PC-3 (cell line): ENCODE measurements around the gene NOL4. TPM values are rescaled to one million over a fixed set of nuclear protein-coding genes. Genes with fewer than 3 reads are reported as not detected.

Experiments
- ATAC-seq: fragments of 200-7000 bp; cut with Tn5 transposase; 2 replicates; pipeline ENCODE4 v1.9.1; 2020; ENCODE audit warnings: mild to moderate bottlenecking, moderate library complexity
- BruUV-seq: library from RNA; stranded (reverse); fragments of 400-500 nt; replicated peaks from 2 replicates; lab custom pipeline; 2021; lab: Mats Ljungman, UMichigan
- CTCF ChIA-PET: fragments of 300-600 bp; sonication (Branson Sonifier 250); formaldehyde crosslinking; loops from one replicate; lab custom pipeline; 2022; ENCODE audit warnings: antibody characterized with exemption; lab: Charles Lee
- POLR2A ChIA-PET: fragments of 300-600 bp; sonication (Branson Sonifier 250); formaldehyde crosslinking; loops from one replicate; lab custom pipeline; 2022; ENCODE audit warnings: antibody characterized with exemption; ENCODE audit not compliant: unreplicated experiment; lab: Charles Lee
- DNase-seq: peaks from one replicate; pipeline ENCODE4 v3.0.0-alpha.2; 2015
- H2AFZ ChIP-seq: fragments of 300-600 bp; sonication (generic); 2 replicates; pipeline ENCODE4 v1.6.0; 2016; ENCODE audit warnings: antibody characterized with exemption, low read length
- H3F3A ChIP-seq: fragments of 300-600 bp; sonication (generic); one replicate; pipeline ENCODE4 v1.6.0; 2017; ENCODE audit warnings: antibody characterized with exemption, low read length, control low read depth, mild to moderate bottlenecking; ENCODE audit not compliant: unreplicated experiment
- H3K27ac ChIP-seq: fragments of 300-600 bp; sonication (generic); 2 replicates; pipeline ENCODE4 v1.5.1; 2016; ENCODE audit warnings: mild to moderate bottlenecking, low read length
- H3K27me3 ChIP-seq: fragments of 300-600 bp; sonication (generic); 2 replicates; pipeline ENCODE4 v1.6.1; 2016; ENCODE audit warnings: low read length, mixed read lengths
- H3K36me3 ChIP-seq: fragments of 300-600 bp; sonication (generic); 2 replicates; pipeline ENCODE4 v1.6.1; 2016; ENCODE audit warnings: low read depth, mixed run types, low read length, mixed read lengths
- H3K4me1 ChIP-seq: fragments of 300-600 bp; sonication (generic); 2 replicates; pipeline ENCODE4 v1.5.1; 2016; ENCODE audit warnings: low read length; ENCODE audit not compliant: insufficient read depth
- H3K4me2 ChIP-seq: fragments of 300-600 bp; sonication (generic); 2 replicates; pipeline ENCODE4 v1.6.0; 2016; ENCODE audit warnings: low read length
- H3K4me3 ChIP-seq: fragments of 300-600 bp; sonication (generic); 2 replicates; pipeline ENCODE4 v1.5.1; 2016; ENCODE audit warnings: mild to moderate bottlenecking, low read length, mixed read lengths
- H3K79me2 ChIP-seq: fragments of 300-600 bp; sonication (generic); 2 replicates; pipeline ENCODE4 v1.6.1; 2017; ENCODE audit warnings: low read length, mixed read lengths
- H3K9ac ChIP-seq: fragments of 300-600 bp; sonication (generic); 2 replicates; pipeline ENCODE4 v1.6.0; 2016; ENCODE audit warnings: mild to moderate bottlenecking, low read length
- H3K9me2 ChIP-seq: fragments of 300-600 bp; sonication (generic); replicated peaks from 2 replicates; pipeline ENCODE4 v1.6.1; 2016; ENCODE audit warnings: mixed run types, low read length, mixed read lengths
- H3K9me3 ChIP-seq: fragments of 300-600 bp; sonication (generic); 2 replicates; pipeline ENCODE4 v1.6.1; 2016; ENCODE audit warnings: low read length, mixed read lengths
- H4K20me1 ChIP-seq: fragments of 300-600 bp; sonication (generic); 2 replicates; pipeline ENCODE4 v1.6.1; 2016; ENCODE audit warnings: low read length, mixed read lengths
- EZH2 ChIP-seq: fragments of 300-600 bp; sonication (generic); IDR thresholded peaks from one replicate; pipeline ENCODE4 v1.6.1; 2017; ENCODE audit warnings: antibody characterized with exemption, mild to moderate bottlenecking, low read length; ENCODE audit not compliant: unreplicated experiment
- EZH2phosphoT487 ChIP-seq: fragments of 300-600 bp; sonication (generic); IDR thresholded peaks from 2 replicates; pipeline ENCODE4 v1.6.1; 2018; ENCODE audit warnings: mild to moderate bottlenecking, antibody characterized with exemption, low read length, borderline replicate concordance
- intact Hi-C: fragments of 100-400 bp; cut with micrococcal nuclease; formaldehyde crosslinking; loops from 2 replicates; pipeline ENCODE4 v1.9.0; 2023
- total RNA-seq: library from RNA; depleted of rRNA; stranded (reverse); fragments of >200 nt; gene quantifications from 2 replicates; pipeline ENCODE4 v1.2.3, GENCODE V29; 2014
- TF ChIP-seq, protein P1 (sequence below): fragments of 300-600 bp; sonication (generic); conservative IDR thresholded peaks from 2 replicates; pipeline ENCODE4 v1.5.1; 2017; ENCODE audit warnings: antibody characterized with exemption, low read depth, mild to moderate bottlenecking, low read length

NOL4 gene
- total RNA-seq, 1 experiment from 2014 or later = not detected

DNA sequence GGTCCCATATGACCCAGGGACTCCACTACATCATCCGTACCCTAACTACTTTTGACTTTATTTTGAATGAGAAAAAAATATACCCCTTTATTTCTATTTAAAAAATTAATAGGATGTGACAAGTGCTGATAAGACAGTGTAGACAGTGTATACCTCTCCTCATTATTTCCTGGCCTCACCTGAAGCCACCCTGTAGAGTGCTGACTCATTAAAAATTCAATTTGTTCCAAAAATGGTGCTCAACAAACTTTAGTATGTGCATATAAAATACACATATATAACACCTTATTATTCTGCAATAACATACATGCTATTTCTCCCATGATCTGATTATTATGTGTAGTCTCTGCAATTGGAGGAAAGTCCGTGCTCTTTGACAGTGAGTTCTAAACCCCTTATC is 20.8 kb downstream of the NOL4 start:
- TF ChIP-seq, protein P1, sequence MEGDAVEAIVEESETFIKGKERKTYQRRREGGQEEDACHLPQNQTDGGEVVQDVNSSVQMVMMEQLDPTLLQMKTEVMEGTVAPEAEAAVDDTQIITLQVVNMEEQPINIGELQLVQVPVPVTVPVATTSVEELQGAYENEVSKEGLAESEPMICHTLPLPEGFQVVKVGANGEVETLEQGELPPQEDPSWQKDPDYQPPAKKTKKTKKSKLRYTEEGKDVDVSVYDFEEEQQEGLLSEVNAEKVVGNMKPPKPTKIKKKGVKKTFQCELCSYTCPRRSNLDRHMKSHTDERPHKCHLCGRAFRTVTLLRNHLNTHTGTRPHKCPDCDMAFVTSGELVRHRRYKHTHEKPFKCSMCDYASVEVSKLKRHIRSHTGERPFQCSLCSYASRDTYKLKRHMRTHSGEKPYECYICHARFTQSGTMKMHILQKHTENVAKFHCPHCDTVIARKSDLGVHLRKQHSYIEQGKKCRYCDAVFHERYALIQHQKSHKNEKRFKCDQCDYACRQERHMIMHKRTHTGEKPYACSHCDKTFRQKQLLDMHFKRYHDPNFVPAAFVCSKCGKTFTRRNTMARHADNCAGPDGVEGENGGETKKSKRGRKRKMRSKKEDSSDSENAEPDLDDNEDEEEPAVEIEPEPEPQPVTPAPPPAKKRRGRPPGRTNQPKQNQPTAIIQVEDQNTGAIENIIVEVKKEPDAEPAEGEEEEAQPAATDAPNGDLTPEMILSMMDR = no peak
- TF ChIP-seq EZH2phosphoT487 (no peak), EZH2 (no peak)
- ATAC-seq (no peak), DNase-seq (no peak)
- H3K27ac ChIP-seq = no peak overlapping the region
- H3F3A ChIP-seq = no peaks in the 10 kb centered on the region
- H3K4me3 ChIP-seq = no peak overlapping the region
- intact Hi-C loops = no loop called here
- no peaks in the 10 kb centered on the region for H3K27me3 ChIP-seq
- H3K9me3 ChIP-seq = no peaks in the 10 kb centered on the region
- no peak overlapping the region for H2AFZ ChIP-seq
- H3K36me3 ChIP-seq = no peaks in the 10 kb centered on the region
- H3K9me2 ChIP-seq = no peaks in the 10 kb centered on the region
- CTCF ChIA-PET = no interaction called here
- no peaks in the 10 kb centered on the region for H3K4me1 ChIP-seq
- POLR2A ChIA-PET = no interaction called here
- BruUV-seq = no TSS peak
- no peaks in the 10 kb centered on the region for H3K79me2 ChIP-seq
- H3K9ac ChIP-seq = no peak overlapping the region
- H4K20me1 ChIP-seq = no peaks in the 10 kb centered on the region
- H3K4me2 ChIP-seq = no peak overlapping the region

DNA sequence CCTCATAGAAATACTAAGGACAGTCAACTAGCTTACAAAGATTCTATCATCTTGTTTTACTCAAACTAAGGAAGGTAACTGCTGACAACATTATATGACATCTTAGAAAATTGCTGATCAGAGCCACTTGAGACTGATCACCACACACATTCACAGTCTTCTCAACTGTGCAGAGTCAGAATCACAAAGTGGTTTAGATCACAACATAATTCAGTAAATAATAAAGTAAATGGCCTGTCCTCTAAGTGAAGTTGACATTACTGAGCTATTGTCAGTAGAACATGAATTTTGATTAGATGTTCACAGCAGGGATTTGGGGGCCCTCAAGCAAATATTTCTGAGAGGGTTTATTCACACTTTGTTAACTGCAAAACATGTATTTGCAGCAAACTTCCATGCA is 28.5 kb downstream of the NOL4 start:
- no peak for DNase-seq
- no peaks in the 10 kb centered on the region for H3K79me2 ChIP-seq
- intact Hi-C loops = no loop called here
- ATAC-seq = no peak
- H4K20me1 ChIP-seq = no peaks in the 10 kb centered on the region
- no peaks in the 10 kb centered on the region for H3K9me3 ChIP-seq
- H2AFZ ChIP-seq = no peak overlapping the region
- TF ChIP-seq, protein P1 = no peak
- TF ChIP-seq EZH2 = no peak
- TF ChIP-seq EZH2phosphoT487 = no peak
- BruUV-seq = no TSS peak
- ChIA-PET CTCF (no interaction called here), POLR2A (no interaction called here)
- no peak overlapping the region for H3K4me3 ChIP-seq
- no peaks in the 10 kb centered on the region for H3K27me3 ChIP-seq
- H3K27ac ChIP-seq = no peak overlapping the region
- H3K4me2 ChIP-seq = no peak overlapping the region
- H3K9ac ChIP-seq = no peak overlapping the region
- no peaks in the 10 kb centered on the region for H3K4me1 ChIP-seq
- H3K9me2 ChIP-seq = no peaks in the 10 kb centered on the region
- H3F3A ChIP-seq = no peaks in the 10 kb centered on the region
- no peaks in the 10 kb centered on the region for H3K36me3 ChIP-seq

DNA sequence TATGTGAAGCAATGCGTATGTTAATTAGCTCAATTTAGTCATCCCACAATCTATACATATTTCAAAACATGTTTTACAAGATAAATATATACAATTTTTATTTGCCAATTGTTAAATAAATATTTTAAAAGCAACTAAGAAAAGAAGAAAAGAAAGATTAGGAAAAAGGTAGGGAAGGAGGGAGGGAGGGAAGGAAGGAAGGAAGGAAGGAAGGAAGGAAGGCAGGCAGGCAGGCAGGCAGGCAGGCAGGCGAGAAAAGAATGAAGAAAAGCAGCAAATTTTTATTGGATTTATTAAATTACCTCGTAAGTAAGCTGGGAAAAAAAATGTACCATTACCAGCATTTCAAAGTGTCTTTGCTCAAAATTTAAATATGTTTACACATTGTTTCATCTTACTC is 30.5 kb downstream of the NOL4 start:
- Histone ChIP-seq H3K79me2 (no peaks in the 10 kb centered on the region), H3K4me2 (no peak overlapping the region), H2AFZ (no peak overlapping the region), H3K9ac (no peak overlapping the region), H3K4me1 (no peaks in the 10 kb centered on the region), H4K20me1 (no peaks in the 10 kb centered on the region), H3K4me3 (no peak overlapping the region), H3K36me3 (no peaks in the 10 kb centered on the region), H3K9me3 (no peaks in the 10 kb centered on the region), H3K27me3 (no peaks in the 10 kb centered on the region), H3K9me2 (no peaks in the 10 kb centered on the region), H3F3A (no peaks in the 10 kb centered on the region), H3K27ac (no peak overlapping the region)
- TF ChIP-seq, protein P1 = no peak
- TF ChIP-seq EZH2 = no peak
- TF ChIP-seq EZH2phosphoT487 = no peak
- no TSS peak for BruUV-seq
- no peak for DNase-seq
- CTCF ChIA-PET = no interaction called here
- intact Hi-C loops = no loop called here
- POLR2A ChIA-PET = no interaction called here
- ATAC-seq = no peak
